ENCODE data around the gene RAD51.

- no peak for TF ChIP-seq POLR2AphosphoS5 (IDR thresholded peaks at IDR 0.05)
- TF ChIP-seq EP300 (IDR thresholded peaks at IDR 0.05) = no peak
- TF ChIP-seq, protein P1, sequence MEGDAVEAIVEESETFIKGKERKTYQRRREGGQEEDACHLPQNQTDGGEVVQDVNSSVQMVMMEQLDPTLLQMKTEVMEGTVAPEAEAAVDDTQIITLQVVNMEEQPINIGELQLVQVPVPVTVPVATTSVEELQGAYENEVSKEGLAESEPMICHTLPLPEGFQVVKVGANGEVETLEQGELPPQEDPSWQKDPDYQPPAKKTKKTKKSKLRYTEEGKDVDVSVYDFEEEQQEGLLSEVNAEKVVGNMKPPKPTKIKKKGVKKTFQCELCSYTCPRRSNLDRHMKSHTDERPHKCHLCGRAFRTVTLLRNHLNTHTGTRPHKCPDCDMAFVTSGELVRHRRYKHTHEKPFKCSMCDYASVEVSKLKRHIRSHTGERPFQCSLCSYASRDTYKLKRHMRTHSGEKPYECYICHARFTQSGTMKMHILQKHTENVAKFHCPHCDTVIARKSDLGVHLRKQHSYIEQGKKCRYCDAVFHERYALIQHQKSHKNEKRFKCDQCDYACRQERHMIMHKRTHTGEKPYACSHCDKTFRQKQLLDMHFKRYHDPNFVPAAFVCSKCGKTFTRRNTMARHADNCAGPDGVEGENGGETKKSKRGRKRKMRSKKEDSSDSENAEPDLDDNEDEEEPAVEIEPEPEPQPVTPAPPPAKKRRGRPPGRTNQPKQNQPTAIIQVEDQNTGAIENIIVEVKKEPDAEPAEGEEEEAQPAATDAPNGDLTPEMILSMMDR (IDR thresholded peaks at IDR 0.05) = no peak
- TF ChIP-seq POLR2A (IDR thresholded peaks at IDR 0.05) = no peak
Observed at GRCh38 chr15:40680151-40680550, 14.8 kb upstream of the RAD51 start.
